Brain pericyte (primary cell): ENCODE measurements around the gene ZFHX3.

Source experiments
- DNase-seq: peaks from one replicate; pipeline ENCODE4 v3.0.0-alpha.2; 2012; ENCODE audit warnings: low read depth, low spot score

Gene ZFHX3

GRCh38 chr16:73069581-73070262 is 21.8 kb upstream of the ZFHX3 start:
- no peak for DNase-seq

GRCh38 chr16:73068541-73069401 is 20.8 kb upstream of the ZFHX3 start:
- DNase-seq, result no peak

- DNase-seq, result no peak
These were observed 20.0 kb upstream of the ZFHX3 start for GRCh38 chr16:73067671-73068540.

GRCh38 chr16:73066927-73067670 is 19.2 kb upstream of the ZFHX3 start:
- no peak for DNase-seq

- DNase-seq, result no peak
These were observed 18.5 kb upstream of the ZFHX3 start for GRCh38 chr16:73066331-73066926.

- no peak for DNase-seq
These were observed 17.9 kb upstream of the ZFHX3 start for GRCh38 chr16:73065632-73066330.

GRCh38 chr16:73064994-73065545 is 17.1 kb upstream of the ZFHX3 start:
- no peak for DNase-seq

- no peak for DNase-seq
These were observed 16.5 kb upstream of the ZFHX3 start for GRCh38 chr16:73064212-73064993.

GRCh38 chr16:73063854-73064211 is 15.9 kb upstream of the ZFHX3 start:
- no peak for DNase-seq

- no peak for DNase-seq
These were observed 15.1 kb upstream of the ZFHX3 start for GRCh38 chr16:73062743-73063733.

GRCh38 chr16:73062001-73062616 is 14.2 kb upstream of the ZFHX3 start:
- no peak for DNase-seq

- no peak for DNase-seq
These were observed 13.1 kb upstream of the ZFHX3 start for GRCh38 chr16:73060892-73061490.

- DNase-seq, result no peak
These were observed 12.1 kb upstream of the ZFHX3 start for GRCh38 chr16:73059779-73060615.

GRCh38 chr16:73058616-73059409 is 10.9 kb upstream of the ZFHX3 start:
- no peak for DNase-seq

- no peak for DNase-seq
These were observed 10.3 kb upstream of the ZFHX3 start for GRCh38 chr16:73058221-73058615.
